Activated CD4-positive, CD25-positive, alpha-beta regulatory T cell treated with anti-CD3 and anti-CD28 coated beads, Interleukin-2, amount 50 U/mL, for 24 hours (primary cell): ENCODE measurements around the gene CEP19.

Experiments used
- ATAC-seq, 2 donors: fragments of 150-1000 bp; cut with Tn5 transposase; one replicate each; pipeline ENCODE4 v1.10.0; 2021; ENCODE audit warnings: mild to moderate bottlenecking in 1 of 2, moderate library complexity in 1 of 2

CEP19 gene

GRCh38 chr3:196662711-196663571, 49.1 kb downstream of the CEP19 start:
- no peak for ATAC-seq

GRCh38 chr3:196662033-196662432, 50.0 kb downstream of the CEP19 start:
- ATAC-seq, result no peak

GRCh38 chr3:196661400-196661799, 50.6 kb downstream of the CEP19 start:
- ATAC-seq, result no peak

- no peak for ATAC-seq
These were observed 51.5 kb downstream of the CEP19 start for GRCh38 chr3:196660381-196661166.

GRCh38 chr3:196659901-196660351, 52.1 kb downstream of the CEP19 start:
- ATAC-seq, result no peak
